T-helper 22 cell (primary cell): ENCODE results near the gene BLID.

Source experiments
- DNase-seq: peaks from one replicate; pipeline ENCODE4 v3.0.0-alpha.2; 2020; ENCODE audit warnings: low read depth

BLID gene

GRCh38 chr11:122081073-122081472 is 34.9 kb downstream of the BLID start:
- DNase-seq, result no peak

GRCh38 chr11:122077459-122077858 is 38.6 kb downstream of the BLID start:
- DNase-seq, result no peak

GRCh38 chr11:122076512-122077120 is 39.4 kb downstream of the BLID start:
- DNase-seq, result no peak

GRCh38 chr11:122075016-122075415 is 41.0 kb downstream of the BLID start:
- DNase-seq, result no peak

GRCh38 chr11:122074022-122074421 is 42.0 kb downstream of the BLID start:
- no peak for DNase-seq

GRCh38 chr11:122071709-122072202 is 44.3 kb downstream of the BLID start:
- DNase-seq, result no peak

- no peak for DNase-seq
Observed at GRCh38 chr11:122069707-122070360, 46.2 kb downstream of the BLID start.

- no peak for DNase-seq
Observed at GRCh38 chr11:122068837-122069236, 47.2 kb downstream of the BLID start.

- DNase-seq, result no peak
Observed at GRCh38 chr11:122068141-122068540, 47.9 kb downstream of the BLID start.
